Smooth muscle cell (in vitro differentiated cells): Measurements from ENCODE around the gene TSPAN14. TPM values are rescaled to one million over a fixed set of nuclear protein-coding genes. Genes with fewer than 3 reads are reported as not detected.

Experiments
- DNase-seq: peaks from one replicate; lab custom pipeline; 2025; ENCODE audit not compliant: unreplicated experiment; lab: John Stamatoyannopoulos, UW
- H2AFZ ChIP-seq: fragments of 200-600 bp; sonication (generic); 2 replicates; pipeline ENCODE4 v1.6.0; 2016; ENCODE audit warnings: antibody characterized with exemption, low read depth, mild to moderate bottlenecking
- H3F3A ChIP-seq: fragments of 200-600 bp; sonication (generic); 2 replicates; pipeline ENCODE4 v1.6.0; 2017; ENCODE audit warnings: antibody characterized with exemption, low read depth
- H3K27ac ChIP-seq: fragments of 200-600 bp; sonication (generic); 2 replicates; pipeline ENCODE4 v1.5.1; 2016; ENCODE audit warnings: low read depth, mild to moderate bottlenecking
- H3K27me3 ChIP-seq: fragments of 200-600 bp; sonication (generic); 2 replicates; pipeline ENCODE4 v1.6.1; 2016; ENCODE audit warnings: low read depth, mild to moderate bottlenecking
- H3K36me3 ChIP-seq: fragments of 200-600 bp; sonication (generic); 2 replicates; pipeline ENCODE4 v1.5.1; 2016; ENCODE audit warnings: low read depth
- H3K4me1 ChIP-seq: fragments of 200-600 bp; sonication (generic); 2 replicates; pipeline ENCODE4 v1.5.1; 2016; ENCODE audit warnings: low read depth
- H3K4me2 ChIP-seq: fragments of 200-600 bp; sonication (generic); 2 replicates; pipeline ENCODE4 v1.6.0; 2016; ENCODE audit warnings: mild to moderate bottlenecking
- H3K4me3 ChIP-seq: fragments of 200-600 bp; sonication (generic); 2 replicates; pipeline ENCODE4 v1.5.1; 2016; ENCODE audit warnings: mild to moderate bottlenecking
- H3K79me2 ChIP-seq: fragments of 200-600 bp; sonication (generic); 2 replicates; pipeline ENCODE4 v1.6.0; 2016; ENCODE audit warnings: low read depth, mild to moderate bottlenecking
- H3K9ac ChIP-seq: fragments of 200-600 bp; sonication (generic); 2 replicates; pipeline ENCODE4 v1.6.0; 2016; ENCODE audit warnings: low read depth
- H3K9me3 ChIP-seq: fragments of 200-600 bp; sonication (generic); replicated peaks from 2 replicates; pipeline ENCODE4 v1.5.1; 2016; ENCODE audit warnings: low read depth
- H4K20me1 ChIP-seq: fragments of 200-600 bp; sonication (generic); 2 replicates; pipeline ENCODE4 v1.6.0; 2016; ENCODE audit warnings: low read depth
- CTCF ChIP-seq: fragments of 200-600 bp; sonication (generic); IDR thresholded peaks from 2 replicates; pipeline ENCODE4 v1.5.1; 2017; ENCODE audit warnings: borderline replicate concordance, mild to moderate bottlenecking, antibody characterized with exemption; ENCODE audit not compliant: insufficient read depth, poor library complexity, severe bottlenecking
- WGBS: methylation state at CpG from one replicate; pipeline ENCODE4 v1.1.7; 2016; ENCODE audit warnings: low lambda C conversion rate; 5-methylcytosine and 5-hydroxymethylcytosine counted together
- polyA plus RNA-seq: library from polyadenylated mRNA; unstranded; fragments of >200 nt; fragmentation: Nextera tagmentation; extraction: Ambion mirVana; gene quantifications from 2 replicates; pipeline ENCODE4 v1.2.1, GENCODE V29; 2016
- total RNA-seq: library from RNA; depleted of rRNA; stranded (reverse); fragments of >200 nt; gene quantifications from 2 replicates; pipeline ENCODE4 v1.2.3, GENCODE V29; 2014

TSPAN14 gene
- total and polyA plus RNA-seq, 2 experiments from 2014 or later: 42.7 to 46.3 TPM

GRCh38 chr10:80552151-80552646 is 98.1 kb downstream of the TSPAN14 start:
- Histone ChIP-seq H3K4me1 (peaks cover 6% of the 10 kb centered on the region), H3K79me2 (no peaks in the 10 kb centered on the region), H3K4me3 (no peak overlapping the region), H3F3A (no peaks in the 10 kb centered on the region), H3K9ac (no peak overlapping the region), H3K4me2 (no peak overlapping the region), H3K27ac (no peak overlapping the region), H3K36me3 (no peaks in the 10 kb centered on the region), H2AFZ (no peak overlapping the region), H4K20me1 (no peaks in the 10 kb centered on the region), H3K27me3 (no peaks in the 10 kb centered on the region), H3K9me3 (no peaks in the 10 kb centered on the region)
- TF ChIP-seq CTCF: no peak
- WGBS: 50% methylated on average over 5 of the region's 5 CpGs
- no peak for DNase-seq

GRCh38 chr10:80553436-80553835 is 99.3 kb downstream of the TSPAN14 start:
- Histone ChIP-seq H3K9ac (no peak overlapping the region), H3K79me2 (no peaks in the 10 kb centered on the region), H3K9me3 (no peaks in the 10 kb centered on the region), H3F3A (no peaks in the 10 kb centered on the region), H3K27me3 (no peaks in the 10 kb centered on the region), H3K4me3 (no peak overlapping the region), H3K4me1 (peaks cover 6% of the 10 kb centered on the region), H4K20me1 (no peaks in the 10 kb centered on the region), H3K36me3 (no peaks in the 10 kb centered on the region), H3K4me2 (no peak overlapping the region), H3K27ac (no peak overlapping the region), H2AFZ (no peak overlapping the region)
- 93% methylated on average over 5 of the region's 5 CpGs for WGBS
- no peak for DNase-seq
- TF ChIP-seq CTCF: no peak

GRCh38 chr10:80554050-80554449 is 99.9 kb downstream of the TSPAN14 start:
- 91% methylated on average over 5 of the region's 5 CpGs for WGBS
- H3K79me2 ChIP-seq: no peaks in the 10 kb centered on the region
- DNase-seq: no peak
- H3K9me3 ChIP-seq: no peaks in the 10 kb centered on the region
- no peak overlapping the region for H3K4me3 ChIP-seq
- H3K27me3 ChIP-seq: no peaks in the 10 kb centered on the region
- no peak for TF ChIP-seq CTCF
- peaks cover 6% of the 10 kb centered on the region for H3K4me1 ChIP-seq
- no peak overlapping the region for H3K27ac ChIP-seq
- no peaks in the 10 kb centered on the region for H3K36me3 ChIP-seq
- no peaks in the 10 kb centered on the region for H4K20me1 ChIP-seq
- no peaks in the 10 kb centered on the region for H3F3A ChIP-seq
- no peak overlapping the region for H2AFZ ChIP-seq
- H3K4me2 ChIP-seq: no peak overlapping the region
- H3K9ac ChIP-seq: no peak overlapping the region

- Histone ChIP-seq H3K27me3 (no peaks in the 10 kb centered on the region), H3K4me2 (no peak overlapping the region), H3K27ac (no peak overlapping the region), H4K20me1 (no peaks in the 10 kb centered on the region), H3F3A (no peaks in the 10 kb centered on the region), H3K4me1 (peaks cover 6% of the 10 kb centered on the region), H3K9me3 (no peaks in the 10 kb centered on the region), H2AFZ (no peak overlapping the region), H3K36me3 (no peaks in the 10 kb centered on the region), H3K9ac (no peak overlapping the region), H3K4me3 (no peak overlapping the region), H3K79me2 (no peaks in the 10 kb centered on the region)
- DNase-seq: no peak
- WGBS: 53% methylated on average over 5 of the region's 5 CpGs
- TF ChIP-seq CTCF: no peak
Measured at GRCh38 chr10:80555415-80555814, 101.3 kb downstream of the TSPAN14 start.
